Stimulated activated CD4-positive, alpha-beta T cell treated with anti-CD3 and anti-CD28 coated beads, Interleukin-15, amount 100 ng/mL, for 48 hours (primary cell): ENCODE data around the gene PIK3R6.
"Not testable (repeated sequence)": the region's sequence is repeated elsewhere in the genome, so short reads cannot be mapped to it uniquely, and the experiment has no call there.

ENCODE experiments used
- DNase-seq, 2 donors: peaks; one replicate each; pipeline ENCODE4 v3.0.0-alpha.2; 2020; ENCODE audit warnings: low read depth in 2 of 2

Gene PIK3R6

DNA sequence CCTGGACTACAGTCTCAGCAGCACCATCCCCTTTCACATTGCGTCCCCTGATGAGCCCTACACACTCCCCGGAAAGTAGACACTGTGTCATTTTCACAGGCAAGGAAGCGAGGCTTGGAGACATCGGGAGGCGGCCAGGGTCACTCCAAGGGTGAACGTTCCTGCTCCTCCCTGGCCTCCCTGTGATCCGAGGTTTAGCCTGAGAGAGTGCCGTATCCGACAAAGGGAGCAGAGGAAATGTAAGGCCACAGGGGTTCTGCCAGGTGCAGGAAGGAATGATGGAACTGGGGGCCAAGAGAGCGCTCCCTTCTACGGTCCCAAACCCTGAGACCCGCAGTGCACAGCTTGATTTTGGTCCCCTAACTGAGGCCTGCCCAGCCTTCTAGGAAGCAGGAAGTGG is 8.0 kb upstream of the PIK3R6 start:
- no peak for DNase-seq

DNA sequence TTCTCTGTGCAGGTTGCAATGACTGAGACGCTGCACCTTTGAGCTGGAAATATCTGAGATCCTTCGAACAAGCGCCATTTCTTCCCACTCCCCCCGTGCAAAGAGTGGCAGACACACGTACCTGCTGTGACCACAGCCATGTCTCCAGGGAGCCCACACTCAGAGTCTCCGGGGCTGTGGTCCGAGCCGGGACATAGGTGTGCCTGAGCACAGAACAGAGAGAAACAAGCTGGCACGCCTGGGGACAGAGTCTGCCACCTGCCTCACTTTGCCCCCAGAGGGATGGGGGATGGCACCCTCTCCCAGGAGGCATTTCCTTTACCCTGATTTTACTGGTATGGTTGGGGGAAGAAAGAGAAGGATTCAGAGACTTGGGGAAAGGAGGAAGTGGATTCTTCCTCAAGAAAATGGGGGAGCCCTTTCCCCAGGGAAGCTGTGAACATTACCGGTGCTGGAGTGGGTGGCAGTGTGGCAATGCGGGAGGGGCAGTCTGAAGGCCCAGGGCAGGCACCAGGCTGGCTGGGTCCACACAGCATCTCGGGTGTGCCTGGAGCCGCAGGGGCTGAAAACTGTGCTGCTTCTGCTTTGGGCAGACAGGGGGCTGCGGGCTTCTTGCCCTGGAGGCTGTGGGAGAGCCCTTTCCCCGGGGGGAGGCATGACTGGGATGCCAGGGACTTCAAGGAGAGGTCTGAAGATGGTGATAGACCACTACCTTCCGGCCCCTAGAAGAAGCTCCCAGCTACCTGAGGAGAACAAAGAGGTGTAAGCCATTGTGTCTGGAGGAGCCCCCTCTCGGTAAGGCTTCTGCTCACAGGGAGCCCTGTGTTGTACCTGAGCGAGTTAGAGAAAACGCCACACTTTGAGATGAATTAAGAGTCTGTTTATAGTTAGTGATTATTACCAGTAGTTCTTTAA is 6.6 kb upstream of the PIK3R6 start:
- DNase-seq = no peak

GRCh38 chr17:8872705-8873435 is 5.4 kb upstream of the PIK3R6 start:
- DNase-seq = no peak

- no peak for DNase-seq
Observed at GRCh38 chr17:8872036-8872704, 4.7 kb upstream of the PIK3R6 start.

DNA sequence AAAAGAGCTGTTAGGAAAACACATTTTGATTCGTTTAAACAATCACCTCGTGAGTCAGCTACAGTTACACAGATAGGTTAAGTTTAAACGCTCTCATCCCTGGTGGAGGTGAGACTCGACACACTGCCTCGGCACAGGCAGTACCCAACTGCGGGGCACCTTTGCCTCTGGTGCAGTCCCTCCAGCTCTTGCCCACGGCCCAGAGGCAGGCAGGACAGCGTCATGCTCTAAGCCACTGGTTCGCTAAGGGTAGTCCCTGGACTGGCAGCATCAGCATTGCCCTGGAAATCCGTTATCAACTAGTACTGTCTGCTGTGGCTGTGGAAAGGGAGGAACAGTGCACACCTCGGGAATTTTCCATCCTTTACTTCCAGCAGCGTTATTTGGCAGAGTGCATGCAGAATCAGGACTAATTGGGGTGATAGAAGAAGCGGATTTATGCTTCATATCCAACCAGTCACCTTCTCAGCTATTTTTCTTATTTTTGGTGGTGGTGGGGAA is 3.7 kb upstream of the PIK3R6 start:
- DNase-seq = no peak

- no peak for DNase-seq
Observed at GRCh38 chr17:8870406-8871040, 3.0 kb upstream of the PIK3R6 start.

DNA sequence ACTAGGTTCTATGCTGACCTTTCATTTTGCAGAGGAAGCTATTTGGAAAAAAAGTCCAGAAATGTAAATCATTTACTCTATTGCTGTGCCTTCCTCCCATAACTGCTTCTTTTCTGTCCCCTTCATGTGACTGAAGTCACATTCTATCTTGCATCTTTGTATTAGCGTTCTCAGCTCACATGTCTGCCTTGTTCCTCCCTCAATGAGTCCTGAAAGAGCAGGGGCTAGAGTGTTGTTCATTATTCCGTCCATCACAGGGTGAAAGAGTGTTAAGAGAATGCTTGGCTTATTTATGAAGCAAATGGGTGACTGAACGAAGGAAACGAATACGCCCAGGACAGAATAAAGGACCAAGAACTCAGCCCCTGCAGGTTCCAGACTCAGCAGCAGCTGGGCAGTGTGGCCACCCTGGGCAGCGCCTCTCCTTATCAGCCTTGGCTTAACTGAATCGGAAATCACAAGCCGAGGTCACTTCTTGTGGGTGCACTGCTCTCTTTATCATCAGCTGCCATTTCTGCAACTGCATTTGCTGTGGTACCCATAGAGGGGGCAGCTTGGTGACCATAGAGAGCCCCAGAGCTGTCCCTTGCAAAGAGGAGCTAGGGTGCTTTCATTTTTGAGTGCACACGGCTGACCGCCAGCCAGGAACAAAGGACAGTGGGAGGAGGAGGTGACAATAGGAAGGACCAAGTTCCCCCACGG is 1.8 kb upstream of the PIK3R6 start:
- DNase-seq = no peak

DNA sequence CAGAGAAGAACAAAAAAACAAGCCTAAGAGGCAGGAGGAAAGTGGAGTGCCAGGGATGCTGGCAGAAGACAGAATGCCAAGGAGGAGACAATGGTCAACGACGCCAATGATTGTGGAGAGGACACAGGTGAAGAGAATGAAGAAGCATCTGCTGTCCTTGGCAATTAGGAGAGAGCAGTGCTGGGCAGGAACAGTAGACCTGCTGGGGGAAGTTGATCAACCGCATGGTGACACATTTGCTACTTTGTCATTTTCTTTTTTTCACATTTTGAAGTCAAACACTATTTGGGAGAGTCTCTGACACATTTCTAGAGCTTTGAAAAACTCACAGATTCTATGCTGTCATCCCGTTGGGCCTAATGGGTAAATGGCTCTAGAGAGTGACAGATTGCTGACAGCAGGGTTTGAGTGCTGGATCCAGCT is 1.1 kb upstream of the PIK3R6 start:
- no peak for DNase-seq

GRCh38 chr17:8868092-8868491 is 618 bp upstream of the PIK3R6 start:
- no peak for DNase-seq

- DNase-seq = no peak
Observed at GRCh38 chr17:8865811-8866210, 1.7 kb downstream of the PIK3R6 start.

DNA sequence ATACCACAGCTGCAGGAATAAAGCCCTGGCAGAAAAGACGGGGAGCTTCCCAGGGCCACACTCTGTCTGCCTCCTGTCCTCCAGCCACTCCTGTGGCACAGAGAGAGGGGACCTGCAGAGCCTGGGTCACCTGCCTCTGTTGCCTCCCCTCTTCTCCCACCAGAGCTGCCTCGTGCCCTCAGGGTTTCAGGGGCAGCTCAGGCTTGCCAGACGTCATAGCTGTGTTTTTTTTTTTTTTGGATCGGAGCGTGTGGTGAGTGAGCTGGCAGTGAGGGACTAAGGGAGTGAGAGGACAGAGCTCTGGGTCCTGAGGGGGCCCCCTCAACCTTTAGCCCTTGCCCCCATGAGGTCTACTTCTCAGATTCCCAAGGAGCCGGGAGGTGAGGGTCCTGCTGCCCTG is 2.1 kb downstream of the PIK3R6 start:
- no peak for DNase-seq

DNA sequence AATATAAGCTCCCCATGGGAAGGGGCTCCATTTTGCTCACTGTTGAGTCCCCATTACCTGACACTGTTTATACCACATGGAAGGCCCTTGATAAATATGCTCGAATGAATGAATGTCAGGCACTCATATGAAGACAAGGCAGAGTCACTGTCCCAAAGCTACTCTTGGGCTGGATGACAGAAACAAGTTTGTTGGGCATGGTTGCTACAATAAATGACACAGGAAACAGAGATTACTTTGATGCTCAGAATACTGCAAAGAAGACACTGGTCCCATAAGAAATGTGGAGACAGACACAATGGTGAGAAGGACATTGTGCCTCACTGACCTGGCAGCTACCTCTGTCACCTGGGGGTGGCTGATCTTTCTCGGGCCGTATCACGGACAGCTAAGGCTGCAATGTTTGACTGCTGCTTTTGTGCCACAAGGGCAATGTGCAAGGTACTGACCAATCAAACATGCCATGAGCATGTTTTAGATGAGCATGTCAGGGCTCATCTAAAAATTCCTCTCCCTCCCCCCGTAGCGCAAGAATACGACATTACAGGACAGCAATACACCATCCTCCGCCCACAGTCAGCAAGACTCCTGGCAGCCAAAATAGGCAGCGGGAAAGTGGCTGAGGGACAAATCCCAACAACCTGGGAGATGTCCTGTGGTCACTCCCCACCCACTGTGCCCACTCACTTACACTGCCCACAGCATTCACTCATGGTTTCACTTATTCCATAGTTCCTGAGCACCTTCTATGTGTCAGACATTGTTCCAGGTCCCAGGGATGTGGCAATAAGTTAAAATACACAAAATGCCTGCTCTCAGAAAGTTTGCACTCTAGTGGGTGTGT is 5.0 kb downstream of the PIK3R6 start:
- DNase-seq = no peak

- no peak for DNase-seq
Observed at GRCh38 chr17:8861495-8862181, 5.8 kb downstream of the PIK3R6 start.

GRCh38 chr17:8859804-8860430 is 7.6 kb downstream of the PIK3R6 start:
- no peak for DNase-seq

DNA sequence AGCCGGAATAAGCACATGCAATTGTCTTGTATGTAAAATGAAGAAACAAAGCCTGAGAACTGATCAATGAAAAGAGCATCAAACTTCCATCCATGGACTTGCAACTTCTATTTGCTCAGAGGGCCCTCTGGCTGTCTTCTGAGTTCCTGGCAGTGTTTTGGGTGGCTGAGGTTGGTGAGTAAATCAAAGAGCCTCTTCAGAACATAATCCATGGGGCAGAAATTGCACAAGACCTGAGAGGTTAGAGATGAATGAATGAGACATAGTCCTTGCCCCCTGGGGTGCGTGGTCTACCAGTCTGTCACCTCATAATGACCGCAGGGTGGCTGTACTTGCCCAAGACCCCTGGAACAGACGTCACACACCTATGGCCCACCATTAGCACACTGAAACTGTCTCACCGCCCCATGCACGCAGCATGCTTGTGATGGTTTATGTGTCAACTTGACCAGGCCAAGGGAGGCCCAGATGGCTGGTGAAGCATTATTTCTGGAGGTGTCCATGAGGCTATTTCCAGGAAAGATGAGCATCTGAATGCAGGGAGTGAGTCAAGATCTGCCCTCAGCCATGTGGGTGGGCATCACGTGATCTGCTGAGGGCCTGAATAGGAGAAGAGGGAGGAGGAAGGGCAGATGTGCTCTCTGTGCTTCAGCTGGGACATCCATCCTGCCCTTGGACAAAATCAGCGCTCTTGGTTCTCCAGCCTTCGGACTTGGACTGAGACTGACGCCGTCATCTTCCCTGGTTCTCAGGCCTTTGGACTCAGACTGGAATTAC is 8.3 kb downstream of the PIK3R6 start:
- DNase-seq = no peak

- peak in 1 of 2 donors; percentile 14 for DNase-seq
Observed at GRCh38 chr17:8857919-8858318, 9.6 kb downstream of the PIK3R6 start.

DNA sequence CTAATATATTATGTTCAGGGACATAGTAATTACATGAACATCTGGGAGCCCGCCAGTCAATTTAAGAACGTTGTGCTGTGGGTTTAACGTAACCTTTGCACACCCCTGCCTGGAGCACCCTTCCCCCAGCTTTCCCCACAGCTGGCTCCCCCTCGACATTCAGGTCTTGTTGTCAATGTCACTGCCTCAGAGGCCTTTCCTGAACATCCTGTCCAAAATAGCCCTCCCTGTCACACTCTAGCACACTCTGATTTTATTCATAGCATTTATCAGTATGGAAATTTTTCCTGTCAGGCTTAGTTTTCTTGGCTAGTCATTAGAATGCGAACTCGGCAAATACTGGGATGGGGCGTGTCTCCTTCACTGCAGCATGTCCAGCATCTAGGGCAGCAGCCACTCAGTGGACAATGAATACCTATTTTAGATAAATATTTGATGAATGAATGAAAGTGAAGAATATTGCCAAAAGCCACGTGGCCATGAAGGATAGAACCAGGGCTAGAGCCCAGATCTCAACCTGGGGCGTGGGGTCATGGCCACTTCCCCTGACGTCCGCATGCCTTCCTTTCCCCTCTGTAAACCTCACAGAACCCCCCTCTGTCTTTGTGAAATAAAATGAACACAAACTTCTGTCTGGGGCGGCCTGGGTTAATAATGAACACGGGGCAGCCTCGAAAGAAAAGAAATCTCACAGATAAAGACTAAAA is 10.5 kb downstream of the PIK3R6 start:
- no peak for DNase-seq

DNA sequence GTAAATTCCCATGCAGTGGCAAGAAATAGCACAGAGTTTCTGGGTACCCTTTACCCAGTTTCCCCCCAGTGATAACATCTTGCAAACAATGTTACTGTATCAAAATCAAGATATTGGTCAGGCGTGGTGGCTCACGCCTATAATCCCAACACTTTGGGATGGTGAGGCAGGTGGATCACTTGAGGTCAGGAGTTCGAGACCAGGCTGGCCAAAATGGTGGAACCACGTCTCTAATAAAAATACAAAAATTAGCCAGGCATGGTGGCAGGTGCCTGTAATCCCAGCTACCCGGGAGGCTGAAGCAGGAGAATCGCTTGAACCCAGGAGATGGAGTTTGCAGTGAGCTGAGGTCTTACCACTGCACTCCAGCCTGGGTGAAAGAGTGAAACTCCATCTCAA is 11.3 kb downstream of the PIK3R6 start:
- DNase-seq = not testable (repeated sequence)
